GM12873 (cell line): ENCODE data around the gene AFF2.

Experiments used
- TF ChIP-seq, protein P1 (sequence below): IDR thresholded peaks from 2 replicates; pipeline ENCODE4 v1.5.1; 2012; ENCODE audit warnings: low read depth, mild to moderate bottlenecking, moderate library complexity, low read length, control low read depth; ENCODE audit not compliant: insufficient read depth; ENCODE audit errors: missing control alignments

Gene AFF2

DNA sequence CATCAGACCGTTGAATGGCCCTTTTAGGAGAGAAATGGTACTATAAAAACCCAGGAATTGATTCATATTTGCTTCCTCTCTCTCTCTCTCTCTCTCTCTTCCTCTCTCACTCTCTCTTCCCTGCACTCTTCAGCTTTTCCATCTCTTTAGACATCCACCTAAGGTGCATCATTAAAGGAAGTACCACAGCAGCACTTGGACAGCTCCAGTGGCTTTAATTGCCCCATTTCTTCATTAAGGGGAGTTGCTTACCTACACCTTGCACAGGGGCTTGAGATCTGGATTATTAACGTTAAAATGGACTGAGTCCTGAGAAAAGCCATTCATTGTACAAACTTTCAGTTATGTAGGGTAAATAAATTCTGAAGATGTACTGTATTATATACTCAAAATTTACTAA is 323.6 kb downstream of the AFF2 start:
- TF ChIP-seq, protein P1, sequence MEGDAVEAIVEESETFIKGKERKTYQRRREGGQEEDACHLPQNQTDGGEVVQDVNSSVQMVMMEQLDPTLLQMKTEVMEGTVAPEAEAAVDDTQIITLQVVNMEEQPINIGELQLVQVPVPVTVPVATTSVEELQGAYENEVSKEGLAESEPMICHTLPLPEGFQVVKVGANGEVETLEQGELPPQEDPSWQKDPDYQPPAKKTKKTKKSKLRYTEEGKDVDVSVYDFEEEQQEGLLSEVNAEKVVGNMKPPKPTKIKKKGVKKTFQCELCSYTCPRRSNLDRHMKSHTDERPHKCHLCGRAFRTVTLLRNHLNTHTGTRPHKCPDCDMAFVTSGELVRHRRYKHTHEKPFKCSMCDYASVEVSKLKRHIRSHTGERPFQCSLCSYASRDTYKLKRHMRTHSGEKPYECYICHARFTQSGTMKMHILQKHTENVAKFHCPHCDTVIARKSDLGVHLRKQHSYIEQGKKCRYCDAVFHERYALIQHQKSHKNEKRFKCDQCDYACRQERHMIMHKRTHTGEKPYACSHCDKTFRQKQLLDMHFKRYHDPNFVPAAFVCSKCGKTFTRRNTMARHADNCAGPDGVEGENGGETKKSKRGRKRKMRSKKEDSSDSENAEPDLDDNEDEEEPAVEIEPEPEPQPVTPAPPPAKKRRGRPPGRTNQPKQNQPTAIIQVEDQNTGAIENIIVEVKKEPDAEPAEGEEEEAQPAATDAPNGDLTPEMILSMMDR = no peak

- TF ChIP-seq, protein P1 = no peak
Measured at GRCh38 chrX:148825696-148826095, 325.3 kb downstream of the AFF2 start.

GRCh38 chrX:148836741-148837140 is 336.3 kb downstream of the AFF2 start:
- TF ChIP-seq, protein P1 = no peak

GRCh38 chrX:148850631-148851030 is 350.2 kb downstream of the AFF2 start:
- TF ChIP-seq, protein P1 = no peak

DNA sequence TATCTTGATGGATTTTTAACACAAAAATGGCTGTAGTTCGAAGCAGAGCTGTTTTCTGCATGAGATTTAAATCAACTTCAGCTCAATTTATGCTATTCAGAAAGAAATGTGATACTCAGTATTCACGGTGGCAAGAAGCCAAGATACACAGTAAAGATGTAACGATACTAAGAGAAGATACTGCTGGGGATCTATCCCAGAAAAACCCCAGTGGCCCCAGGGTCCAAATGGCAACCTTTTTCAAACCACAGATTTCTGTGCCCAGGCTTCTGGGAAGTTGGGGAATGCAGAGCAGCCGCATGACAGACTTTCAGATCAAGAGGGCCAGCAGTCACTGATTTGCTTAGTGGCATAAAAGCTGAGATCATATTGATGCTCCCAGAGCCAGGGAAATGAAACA is 353.9 kb downstream of the AFF2 start:
- TF ChIP-seq, protein P1 = no peak

GRCh38 chrX:148856505-148856904 is 356.1 kb downstream of the AFF2 start:
- TF ChIP-seq, protein P1 = no peak

DNA sequence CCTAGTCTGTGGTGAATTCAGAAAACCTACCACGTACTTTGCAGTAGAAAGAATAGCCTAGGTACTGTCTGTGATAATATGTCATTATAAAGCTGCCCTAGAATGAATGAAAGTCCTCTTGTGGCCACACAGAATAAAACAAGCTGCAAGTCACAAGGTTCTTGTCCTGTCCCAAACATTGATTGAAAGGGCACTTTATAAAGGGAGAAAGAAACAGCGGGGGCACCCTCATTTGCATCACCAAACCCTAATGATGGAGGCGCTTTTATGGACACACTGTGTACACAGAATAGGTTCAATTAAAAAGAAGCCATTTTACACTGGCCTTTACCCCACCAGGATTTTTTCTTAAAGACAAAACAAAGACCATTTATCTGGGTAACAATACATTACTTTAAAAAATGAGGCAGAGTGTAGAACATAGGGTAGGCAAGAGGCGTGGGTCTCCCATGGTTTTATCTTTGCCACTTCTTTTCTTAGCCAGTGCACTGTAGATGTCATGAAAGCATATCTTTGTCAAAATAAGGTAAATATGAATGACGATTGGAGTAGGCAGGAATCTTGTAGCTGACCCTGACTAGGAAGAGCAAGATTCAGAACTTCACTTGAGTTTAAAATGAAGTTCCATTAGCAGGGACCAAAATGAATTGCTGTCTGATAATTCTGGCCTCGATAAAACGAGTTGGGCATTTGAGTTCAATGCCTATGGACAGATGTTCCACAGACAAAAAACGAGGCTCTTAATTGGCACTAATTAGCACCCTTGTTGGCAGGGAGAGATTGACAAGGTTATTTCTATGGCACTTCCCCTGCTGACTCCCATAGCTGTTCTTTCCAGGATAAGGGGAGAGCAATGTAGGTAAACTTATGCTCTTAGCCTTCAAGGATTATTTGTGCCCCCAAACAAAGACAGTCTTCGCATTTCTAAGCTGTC is 365.1 kb downstream of the AFF2 start:
- TF ChIP-seq, protein P1 = no peak
